Vagina (tissue), 2 donors: Measurements from ENCODE around the gene MBNL2. TPM values are rescaled to one million over a fixed set of nuclear protein-coding genes. Genes with fewer than 3 reads are reported as not detected.

ENCODE experiments used
- DNase-seq, 2 donors: peaks; one replicate each; pipeline ENCODE4 v3.0.0-alpha.2; 2017; ENCODE audit errors: extremely low spot score in 2 of 2
- H3K27ac ChIP-seq: fragments of 200-600 bp; sonication (generic); one replicate; pipeline ENCODE4 v1.5.1; 2019
- H3K27me3 ChIP-seq: fragments of 200-600 bp; sonication (generic); one replicate; pipeline ENCODE4 v1.5.1; 2019
- H3K36me3 ChIP-seq, 2 donors: fragments of 200-600 bp; sonication (generic); one replicate each; pipeline ENCODE4 v1.5.1; 2017 to 2019
- H3K4me1 ChIP-seq: fragments of 200-600 bp; sonication (generic); one replicate; pipeline ENCODE4 v1.5.1; 2019
- H3K4me3 ChIP-seq, 2 donors: fragments of 200-600 bp; sonication (generic); 1 replicate in 1 of 2; 2 replicates in 1 of 2; pipeline ENCODE4 v1.5.1; 2016 to 2019
- H3K9me3 ChIP-seq: fragments of 200-600 bp; sonication (generic); one replicate; pipeline ENCODE4 v1.5.1; 2019
- CTCF ChIP-seq, 3 experiments: fragments of 450-650 bp in 2 of 3; fragments of 200-600 bp in 1 of 3; sonication (generic) in 1 of 3; IDR thresholded peaks; one replicate each; pipeline ENCODE4 v1.5.1; 2017 to 2019; ENCODE audit warnings: antibody characterized with exemption in 3 of 3, mild to moderate bottlenecking in 2 of 3, moderate library complexity in 2 of 3
- POLR2A ChIP-seq, 2 donors: fragments of 450-650 bp; IDR thresholded peaks; one replicate each; pipeline ENCODE4 v1.6.1; 2017; ENCODE audit warnings: antibody characterized with exemption in 2 of 2, mild to moderate bottlenecking in 2 of 2, moderate library complexity in 2 of 2
- POLR2AphosphoS5 ChIP-seq, 2 donors: sonication (generic); formaldehyde crosslinking; IDR thresholded peaks; one replicate each; pipeline ENCODE4 v1.9.0; 2017; ENCODE audit warnings: antibody characterized with exemption in 2 of 2, mild to moderate bottlenecking in 2 of 2, low read depth in 1 of 2; ENCODE audit not compliant: insufficient read depth in 1 of 2
- intact Hi-C: fragments of 100-400 bp; cut with DNase I; formaldehyde crosslinking; loops from one replicate; pipeline ENCODE4 v1.15.1; 2023
- total RNA-seq: library from RNA; depleted of rRNA; stranded (reverse); fragments of >200 nt; gene quantifications from one replicate; pipeline ENCODE4 v1.2.3, GENCODE V29; 2016

The MBNL2 gene
- total RNA-seq, 1 donor from 2014 or later: 63.1 TPM

- intact Hi-C loops: no loop called here
- no peaks in the 10 kb centered on the region for H3K36me3 ChIP-seq
- DNase-seq: no peak
Measured at GRCh38 chr13:97381189-97381588, 159.1 kb downstream of the MBNL2 start.

GRCh38 chr13:97382276-97382675 is 160.1 kb downstream of the MBNL2 start:
- DNase-seq: no peak
- no peaks in the 10 kb centered on the region for H3K36me3 ChIP-seq
- no peaks in the 10 kb centered on the region for H3K27me3 ChIP-seq
- no peak overlapping the region for H3K27ac ChIP-seq
- no peak for TF ChIP-seq CTCF (IDR thresholded peaks at IDR 0.05)
- no peak for TF ChIP-seq POLR2AphosphoS5 (IDR thresholded peaks at IDR 0.05; ENCODE audit: insufficient read depth in 1 of 2, low read depth in 1 of 2)
- no peak for TF ChIP-seq POLR2A (IDR thresholded peaks at IDR 0.05)
- no peak overlapping the region for H3K4me3 ChIP-seq
- H3K9me3 ChIP-seq: no peaks in the 10 kb centered on the region
- intact Hi-C loops: no loop called here
- no peaks in the 10 kb centered on the region for H3K4me1 ChIP-seq

More at GRCh38 chr13:97381189-97381588, 159.1 kb downstream of the MBNL2 start:
- no peaks in the 10 kb centered on the region for H3K4me1 ChIP-seq
- no peak overlapping the region for H3K27ac ChIP-seq
- H3K27me3 ChIP-seq: no peaks in the 10 kb centered on the region
- no peak for TF ChIP-seq POLR2A (IDR thresholded peaks at IDR 0.05)
- TF ChIP-seq CTCF (IDR thresholded peaks at IDR 0.05): no peak
- TF ChIP-seq POLR2AphosphoS5 (IDR thresholded peaks at IDR 0.05; ENCODE audit: insufficient read depth in 1 of 2, low read depth in 1 of 2): no peak
- H3K9me3 ChIP-seq: no peaks in the 10 kb centered on the region
- no peak overlapping the region for H3K4me3 ChIP-seq

- H3K9me3 ChIP-seq: no peaks in the 10 kb centered on the region
- H3K4me3 ChIP-seq: no peak overlapping the region
- H3K4me1 ChIP-seq: no peaks in the 10 kb centered on the region
- no peaks in the 10 kb centered on the region for H3K27me3 ChIP-seq
- no peak for DNase-seq
- no peak overlapping the region for H3K27ac ChIP-seq
- H3K36me3 ChIP-seq: no peaks in the 10 kb centered on the region
- TF ChIP-seq POLR2AphosphoS5 (IDR thresholded peaks at IDR 0.05; ENCODE audit: insufficient read depth in 1 of 2, low read depth in 1 of 2) (no peak), CTCF (IDR thresholded peaks at IDR 0.05) (no peak), POLR2A (IDR thresholded peaks at IDR 0.05) (no peak)
- intact Hi-C loops: no loop called here
Measured at GRCh38 chr13:97384371-97384770, 162.2 kb downstream of the MBNL2 start.

GRCh38 chr13:97385146-97385545 is 163.0 kb downstream of the MBNL2 start:
- no peak for DNase-seq
- no peaks in the 10 kb centered on the region for H3K36me3 ChIP-seq
- TF ChIP-seq POLR2A (IDR thresholded peaks at IDR 0.05): no peak
- no peak for TF ChIP-seq CTCF (IDR thresholded peaks at IDR 0.05)
- no peak for TF ChIP-seq POLR2AphosphoS5 (IDR thresholded peaks at IDR 0.05; ENCODE audit: insufficient read depth in 1 of 2, low read depth in 1 of 2)
- intact Hi-C loops: no loop called here
- H3K4me3 ChIP-seq: no peak overlapping the region
- H3K4me1 ChIP-seq: no peaks in the 10 kb centered on the region
- H3K9me3 ChIP-seq: no peaks in the 10 kb centered on the region
- H3K27me3 ChIP-seq: no peaks in the 10 kb centered on the region
- no peak overlapping the region for H3K27ac ChIP-seq

- no peaks in the 10 kb centered on the region for H3K36me3 ChIP-seq
- no peak overlapping the region for H3K27ac ChIP-seq
- intact Hi-C loops: no loop called here
- TF ChIP-seq POLR2A (IDR thresholded peaks at IDR 0.05) (no peak), CTCF (IDR thresholded peaks at IDR 0.05) (no peak), POLR2AphosphoS5 (IDR thresholded peaks at IDR 0.05; ENCODE audit: insufficient read depth in 1 of 2, low read depth in 1 of 2) (no peak)
- no peaks in the 10 kb centered on the region for H3K27me3 ChIP-seq
- H3K4me1 ChIP-seq: no peaks in the 10 kb centered on the region
- DNase-seq: no peak
- no peak overlapping the region for H3K4me3 ChIP-seq
- no peaks in the 10 kb centered on the region for H3K9me3 ChIP-seq
Measured at GRCh38 chr13:97385854-97386253, 163.7 kb downstream of the MBNL2 start.
